SH-SY5Y (cell line): ENCODE results near the gene SNX9.

Experiments
- GATA2 ChIP-seq: IDR thresholded peaks from 2 replicates; pipeline ENCODE4 v1.6.1; 2011; ENCODE audit warnings: mild to moderate bottlenecking, low read depth, low read length
- GATA3 ChIP-seq: IDR thresholded peaks from 2 replicates; pipeline ENCODE4 v1.6.1; 2011; ENCODE audit warnings: low read depth, mild to moderate bottlenecking, low read length, moderate library complexity

DNA sequence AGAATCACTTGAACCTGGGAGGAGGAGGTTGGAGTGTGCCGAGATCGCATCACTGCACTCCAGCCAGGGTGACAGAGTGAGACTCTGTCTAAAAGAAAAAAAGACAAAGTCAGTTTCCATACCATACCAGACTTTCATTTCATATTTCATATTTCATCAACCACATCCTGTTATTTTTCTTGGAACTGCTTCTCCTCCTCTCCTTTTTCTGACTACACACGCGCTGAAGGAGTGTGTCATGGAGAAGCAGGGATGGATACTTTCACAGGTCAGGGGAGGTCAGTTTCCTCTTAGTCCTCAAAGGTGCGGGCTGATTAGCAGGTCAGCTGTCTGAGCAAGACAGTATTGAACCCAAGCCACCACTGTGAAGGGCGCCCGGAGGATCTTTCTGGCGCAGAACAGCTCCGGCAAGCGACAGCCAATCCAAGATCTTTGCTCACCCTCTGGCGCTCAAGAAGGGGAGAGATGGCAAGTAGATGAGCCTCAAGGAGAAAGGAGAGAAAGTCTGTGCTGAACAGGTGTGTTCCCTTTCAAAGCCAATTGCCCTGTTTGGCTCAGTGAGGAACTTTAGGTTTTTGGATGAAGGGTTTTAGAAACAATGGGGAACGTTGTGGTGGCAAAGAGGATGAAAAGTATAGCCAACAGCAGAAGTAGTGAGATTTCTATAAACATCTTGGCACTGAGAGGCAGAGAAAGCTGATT is 139.7 kb downstream of the SNX9 start:
- TF ChIP-seq GATA2 (no peak), GATA3 (no peak)
